HepG2 (cell line): ENCODE measurements around the gene OAT.

Experiments
- JUNB ChIP-seq: sonication (generic); formaldehyde crosslinking; IDR thresholded peaks from 2 replicates; pipeline ENCODE4 v1.8.0; 2022; ENCODE audit warnings: missing genetic modification reagents, mild to moderate bottlenecking, borderline replicate concordance
- MYC ChIP-seq: sonication (generic); formaldehyde crosslinking; IDR thresholded peaks from 2 replicates; pipeline ENCODE4 v1.9.0; 2021; ENCODE audit warnings: missing genetic modification reagents, borderline replicate concordance
- POLR2AphosphoS5 ChIP-seq: IDR thresholded peaks from 2 replicates; pipeline ENCODE4 v1.6.1; 2012; ENCODE audit warnings: low read depth, low read length
- SIN3A ChIP-seq: IDR thresholded peaks from 2 replicates; pipeline ENCODE4 v1.6.1; 2011; ENCODE audit warnings: low read depth, mild to moderate bottlenecking, control low read depth, low read length, borderline replicate concordance
- SOX5 ChIP-seq: IDR thresholded peaks from 2 replicates; pipeline ENCODE4 v1.6.1; 2016; ENCODE audit warnings: borderline replicate concordance
- TBL1XR1 ChIP-seq: fragments of 150-350 bp; IDR thresholded peaks from 2 replicates; pipeline ENCODE4 v1.6.1; 2014; ENCODE audit warnings: borderline replicate concordance, low read length; ENCODE audit not compliant: partially characterized antibody
- ZKSCAN1 ChIP-seq: fragments of 150-350 bp; IDR thresholded peaks from 2 replicates; pipeline ENCODE4 v1.6.1; 2014; ENCODE audit warnings: low read length
- ZNF234 ChIP-seq: sonication (generic); formaldehyde crosslinking; conservative IDR thresholded peaks from 2 replicates; pipeline ENCODE4 v1.5.1; 2020; ENCODE audit warnings: mild to moderate bottlenecking, missing genetic modification reagents
- ZNF331 ChIP-seq: sonication (generic); formaldehyde crosslinking; IDR thresholded peaks from 2 replicates; pipeline ENCODE4 v1.4.0; 2020; ENCODE audit warnings: missing genetic modification reagents
- TF ChIP-seq, protein P1 (sequence below): sonication (generic); formaldehyde crosslinking; IDR thresholded peaks from 2 replicates; pipeline ENCODE4 v1.4.0; 2020; ENCODE audit warnings: mild to moderate bottlenecking, missing genetic modification reagents
- TF ChIP-seq, protein P2 (sequence below): sonication (generic); formaldehyde crosslinking; IDR thresholded peaks from 2 replicates; pipeline ENCODE4 v1.5.0; 2020; ENCODE audit warnings: mild to moderate bottlenecking, missing genetic modification reagents, moderate library complexity
- TF ChIP-seq, protein P3 (sequence below): sonication (generic); formaldehyde crosslinking; IDR thresholded peaks from 2 replicates; pipeline ENCODE4 v1.4.0; 2020; ENCODE audit warnings: missing genetic modification reagents, mild to moderate bottlenecking, borderline replicate concordance

DNA sequence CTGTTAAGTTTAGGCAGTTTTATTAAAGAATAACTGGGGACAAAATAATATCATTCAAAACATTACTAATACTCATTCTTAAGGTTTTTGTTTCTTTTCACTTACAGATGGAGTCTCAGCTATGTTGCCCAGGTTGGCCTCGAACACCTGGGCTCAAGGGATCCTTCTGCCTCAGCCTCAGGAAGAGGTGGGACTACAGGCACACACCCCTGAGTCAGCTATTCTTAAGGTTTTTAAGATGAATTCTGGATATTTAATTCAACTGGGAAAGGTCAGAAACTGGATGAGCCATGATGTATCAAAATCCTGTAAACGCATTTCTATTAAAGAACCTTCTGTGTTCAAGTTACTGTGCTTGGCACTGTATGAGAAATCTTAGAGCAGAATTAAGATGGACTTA lies 3.5 kb downstream of the OAT start:
- no peak for TF ChIP-seq ZNF331 (CRISPR knock-in tag)
- no peak for TF ChIP-seq TBL1XR1
- no peak for TF ChIP-seq POLR2AphosphoS5
- TF ChIP-seq JUNB, result no peak
- no peak for TF ChIP-seq ZKSCAN1
- TF ChIP-seq MYC, result no peak
- TF ChIP-seq ZNF234 (CRISPR knock-in tag), result no peak
- TF ChIP-seq SOX5 (CRISPR knock-in tag), result no peak
- TF ChIP-seq, protein P1, sequence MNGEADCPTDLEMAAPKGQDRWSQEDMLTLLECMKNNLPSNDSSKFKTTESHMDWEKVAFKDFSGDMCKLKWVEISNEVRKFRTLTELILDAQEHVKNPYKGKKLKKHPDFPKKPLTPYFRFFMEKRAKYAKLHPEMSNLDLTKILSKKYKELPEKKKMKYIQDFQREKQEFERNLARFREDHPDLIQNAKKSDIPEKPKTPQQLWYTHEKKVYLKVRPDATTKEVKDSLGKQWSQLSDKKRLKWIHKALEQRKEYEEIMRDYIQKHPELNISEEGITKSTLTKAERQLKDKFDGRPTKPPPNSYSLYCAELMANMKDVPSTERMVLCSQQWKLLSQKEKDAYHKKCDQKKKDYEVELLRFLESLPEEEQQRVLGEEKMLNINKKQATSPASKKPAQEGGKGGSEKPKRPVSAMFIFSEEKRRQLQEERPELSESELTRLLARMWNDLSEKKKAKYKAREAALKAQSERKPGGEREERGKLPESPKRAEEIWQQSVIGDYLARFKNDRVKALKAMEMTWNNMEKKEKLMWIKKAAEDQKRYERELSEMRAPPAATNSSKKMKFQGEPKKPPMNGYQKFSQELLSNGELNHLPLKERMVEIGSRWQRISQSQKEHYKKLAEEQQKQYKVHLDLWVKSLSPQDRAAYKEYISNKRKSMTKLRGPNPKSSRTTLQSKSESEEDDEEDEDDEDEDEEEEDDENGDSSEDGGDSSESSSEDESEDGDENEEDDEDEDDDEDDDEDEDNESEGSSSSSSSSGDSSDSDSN (CRISPR knock-in tag), result no peak
- no peak for TF ChIP-seq SIN3A
- TF ChIP-seq, protein P2, sequence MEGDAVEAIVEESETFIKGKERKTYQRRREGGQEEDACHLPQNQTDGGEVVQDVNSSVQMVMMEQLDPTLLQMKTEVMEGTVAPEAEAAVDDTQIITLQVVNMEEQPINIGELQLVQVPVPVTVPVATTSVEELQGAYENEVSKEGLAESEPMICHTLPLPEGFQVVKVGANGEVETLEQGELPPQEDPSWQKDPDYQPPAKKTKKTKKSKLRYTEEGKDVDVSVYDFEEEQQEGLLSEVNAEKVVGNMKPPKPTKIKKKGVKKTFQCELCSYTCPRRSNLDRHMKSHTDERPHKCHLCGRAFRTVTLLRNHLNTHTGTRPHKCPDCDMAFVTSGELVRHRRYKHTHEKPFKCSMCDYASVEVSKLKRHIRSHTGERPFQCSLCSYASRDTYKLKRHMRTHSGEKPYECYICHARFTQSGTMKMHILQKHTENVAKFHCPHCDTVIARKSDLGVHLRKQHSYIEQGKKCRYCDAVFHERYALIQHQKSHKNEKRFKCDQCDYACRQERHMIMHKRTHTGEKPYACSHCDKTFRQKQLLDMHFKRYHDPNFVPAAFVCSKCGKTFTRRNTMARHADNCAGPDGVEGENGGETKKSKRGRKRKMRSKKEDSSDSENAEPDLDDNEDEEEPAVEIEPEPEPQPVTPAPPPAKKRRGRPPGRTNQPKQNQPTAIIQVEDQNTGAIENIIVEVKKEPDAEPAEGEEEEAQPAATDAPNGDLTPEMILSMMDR (CRISPR knock-in tag), result no peak
- TF ChIP-seq, protein P3, sequence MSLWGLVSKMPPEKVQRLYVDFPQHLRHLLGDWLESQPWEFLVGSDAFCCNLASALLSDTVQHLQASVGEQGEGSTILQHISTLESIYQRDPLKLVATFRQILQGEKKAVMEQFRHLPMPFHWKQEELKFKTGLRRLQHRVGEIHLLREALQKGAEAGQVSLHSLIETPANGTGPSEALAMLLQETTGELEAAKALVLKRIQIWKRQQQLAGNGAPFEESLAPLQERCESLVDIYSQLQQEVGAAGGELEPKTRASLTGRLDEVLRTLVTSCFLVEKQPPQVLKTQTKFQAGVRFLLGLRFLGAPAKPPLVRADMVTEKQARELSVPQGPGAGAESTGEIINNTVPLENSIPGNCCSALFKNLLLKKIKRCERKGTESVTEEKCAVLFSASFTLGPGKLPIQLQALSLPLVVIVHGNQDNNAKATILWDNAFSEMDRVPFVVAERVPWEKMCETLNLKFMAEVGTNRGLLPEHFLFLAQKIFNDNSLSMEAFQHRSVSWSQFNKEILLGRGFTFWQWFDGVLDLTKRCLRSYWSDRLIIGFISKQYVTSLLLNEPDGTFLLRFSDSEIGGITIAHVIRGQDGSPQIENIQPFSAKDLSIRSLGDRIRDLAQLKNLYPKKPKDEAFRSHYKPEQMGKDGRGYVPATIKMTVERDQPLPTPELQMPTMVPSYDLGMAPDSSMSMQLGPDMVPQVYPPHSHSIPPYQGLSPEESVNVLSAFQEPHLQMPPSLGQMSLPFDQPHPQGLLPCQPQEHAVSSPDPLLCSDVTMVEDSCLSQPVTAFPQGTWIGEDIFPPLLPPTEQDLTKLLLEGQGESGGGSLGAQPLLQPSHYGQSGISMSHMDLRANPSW (CRISPR knock-in tag), result no peak
